Neural cell (in vitro differentiated cells): ENCODE results near the gene HERPUD1.

Experiments
- CTCF ChIP-seq: fragments of 450-650 bp; IDR thresholded peaks from 2 replicates; pipeline ENCODE4 v1.5.1; 2014; ENCODE audit warnings: antibody characterized with exemption, mild to moderate bottlenecking, moderate library complexity; ENCODE audit not compliant: poor library complexity, severe bottlenecking
- EZH2 ChIP-seq: fragments of 200-600, 300-800 bp; shearing (Covaris generic), sonication (generic); IDR thresholded peaks from 2 replicates; pipeline ENCODE4 v1.6.1; 2014; ENCODE audit warnings: antibody characterized with exemption, low read length, borderline replicate concordance, mild to moderate bottlenecking; ENCODE audit not compliant: insufficient read depth, poor library complexity, severe bottlenecking

- TF ChIP-seq CTCF (no peak), EZH2 (no peak)
Measured at GRCh38 chr16:56886296-56886695, 45.6 kb upstream of the HERPUD1 start.
